HepG2 (cell line): ENCODE results near the gene PRIM2. TPM values are rescaled to one million over a fixed set of nuclear protein-coding genes. Genes with fewer than 3 reads are reported as not detected.
A peak's percentile ranks its signal among the peaks of the same experiment; 100 is the strongest.

Source experiments
- FOXO1 ChIP-seq: sonication (generic); formaldehyde crosslinking; IDR thresholded peaks from 2 replicates; pipeline ENCODE4 v1.4.0; 2020; ENCODE audit warnings: missing genetic modification reagents
- IRX3 ChIP-seq: sonication (generic); formaldehyde crosslinking; IDR thresholded peaks from 2 replicates; pipeline ENCODE4 v1.8.1; 2023; ENCODE audit warnings: mild to moderate bottlenecking, low read depth, missing genetic modification reagents, borderline replicate concordance
- NFIC ChIP-seq: IDR thresholded peaks from 2 replicates; pipeline ENCODE4 v1.6.1; 2012; ENCODE audit warnings: mild to moderate bottlenecking, low read length, inconsistent platforms
- PAX8 ChIP-seq: sonication (generic); formaldehyde crosslinking; IDR thresholded peaks from 2 replicates; pipeline ENCODE4 v1.8.0; 2022; ENCODE audit warnings: mild to moderate bottlenecking, missing genetic modification reagents, borderline replicate concordance
- RFX5 ChIP-seq: IDR thresholded peaks from 2 replicates; pipeline ENCODE4 v1.6.1; 2011; ENCODE audit warnings: low read depth, low read length, improper control_type of control experiment
- SKI ChIP-seq: fragments of 450-650 bp; IDR thresholded peaks from one replicate; pipeline ENCODE4 v1.6.1; 2018; ENCODE audit warnings: mild to moderate bottlenecking; ENCODE audit not compliant: partially characterized antibody
- THAP11 ChIP-seq: IDR thresholded peaks from 2 replicates; pipeline ENCODE4 v1.6.1; 2016; ENCODE audit warnings: missing biosample characterization, missing genetic modification reagents
- ZBTB20 ChIP-seq: sonication (generic); formaldehyde crosslinking; IDR thresholded peaks from 2 replicates; pipeline ENCODE4 v1.8.1; 2023; ENCODE audit warnings: missing genetic modification reagents, low read depth, mild to moderate bottlenecking, borderline replicate concordance
- ZNF124 ChIP-seq: sonication (generic); formaldehyde crosslinking; IDR thresholded peaks from 2 replicates; pipeline ENCODE4 v1.4.0; 2020; ENCODE audit warnings: missing genetic modification reagents
- ZNF383 ChIP-seq: sonication (generic); formaldehyde crosslinking; IDR thresholded peaks from 2 replicates; pipeline ENCODE4 v1.4.0; 2020; ENCODE audit warnings: missing genetic modification reagents, mild to moderate bottlenecking, borderline replicate concordance
- ZNF614 ChIP-seq: IDR thresholded peaks from 2 replicates; pipeline ENCODE4 v1.6.1; 2018; ENCODE audit warnings: missing biosample characterization, missing genetic modification reagents, inconsistent platforms, borderline replicate concordance
- ZNF777 ChIP-seq: sonication (generic); formaldehyde crosslinking; IDR thresholded peaks from 2 replicates; pipeline ENCODE4 v1.4.0; 2020; ENCODE audit warnings: missing genetic modification reagents
- polyA plus RNA-seq, 8 experiments: library from polyadenylated mRNA; depleted of rRNA in 3 of 8; stranded (reverse) in 7 of 8; unstranded in 1 of 8; fragments of >200 nt; fragmentation: Illumina TruSeq in 4 of 8; extraction: Trizol in 4 of 8; gene quantifications; 2 replicates each; pipeline versions ENCODE4 v1.2.1 to v1.2.3, GENCODE V29; 2011 to 2016; ENCODE audit warnings: low read depth in 4 of 8, missing spikeins in 1 of 8, mixed read lengths in 1 of 8; ENCODE audit not compliant: insufficient read depth in 1 of 8
- total RNA-seq, 5 experiments: library from RNA; depleted of rRNA; stranded (reverse); fragments of >200 nt; fragmentation: Illumina TruSeq; extraction: Trizol; gene quantifications; 2 replicates each; pipeline ENCODE4 v1.2.3, GENCODE V29; 2016; ENCODE audit warnings: low read depth in 1 of 5
- TF ChIP-seq, protein P1 (sequence below): IDR thresholded peaks from 2 replicates; pipeline ENCODE4 v1.6.1; 2016; ENCODE audit warnings: low read depth
- TF ChIP-seq, protein P2 (sequence below): sonication (generic); formaldehyde crosslinking; IDR thresholded peaks from 2 replicates; pipeline ENCODE4 v1.4.0; 2020; ENCODE audit warnings: missing genetic modification reagents
- TF ChIP-seq, protein P3 (sequence below): sonication (generic); formaldehyde crosslinking; IDR thresholded peaks from 2 replicates; pipeline ENCODE4 v1.9.0; 2022; ENCODE audit warnings: low read depth, missing genetic modification reagents
- TF ChIP-seq, protein P4 (sequence below), 2 experiments: sonication (generic) in 1 of 2; formaldehyde crosslinking in 1 of 2; IDR thresholded peaks; 2 replicates each; pipeline versions ENCODE4 v1.4.0 to v1.6.1; 2016 to 2020; ENCODE audit warnings: borderline replicate concordance in 1 of 2, low read depth in 1 of 2, mild to moderate bottlenecking in 1 of 2, missing genetic modification reagents in 1 of 2

PRIM2 gene
- total and polyA plus RNA-seq, 2 of the 13 experiments (the other 11 are each of a cell fraction or from before 2014, with no cell fraction given) = 8.0 to 52.7 TPM

DNA sequence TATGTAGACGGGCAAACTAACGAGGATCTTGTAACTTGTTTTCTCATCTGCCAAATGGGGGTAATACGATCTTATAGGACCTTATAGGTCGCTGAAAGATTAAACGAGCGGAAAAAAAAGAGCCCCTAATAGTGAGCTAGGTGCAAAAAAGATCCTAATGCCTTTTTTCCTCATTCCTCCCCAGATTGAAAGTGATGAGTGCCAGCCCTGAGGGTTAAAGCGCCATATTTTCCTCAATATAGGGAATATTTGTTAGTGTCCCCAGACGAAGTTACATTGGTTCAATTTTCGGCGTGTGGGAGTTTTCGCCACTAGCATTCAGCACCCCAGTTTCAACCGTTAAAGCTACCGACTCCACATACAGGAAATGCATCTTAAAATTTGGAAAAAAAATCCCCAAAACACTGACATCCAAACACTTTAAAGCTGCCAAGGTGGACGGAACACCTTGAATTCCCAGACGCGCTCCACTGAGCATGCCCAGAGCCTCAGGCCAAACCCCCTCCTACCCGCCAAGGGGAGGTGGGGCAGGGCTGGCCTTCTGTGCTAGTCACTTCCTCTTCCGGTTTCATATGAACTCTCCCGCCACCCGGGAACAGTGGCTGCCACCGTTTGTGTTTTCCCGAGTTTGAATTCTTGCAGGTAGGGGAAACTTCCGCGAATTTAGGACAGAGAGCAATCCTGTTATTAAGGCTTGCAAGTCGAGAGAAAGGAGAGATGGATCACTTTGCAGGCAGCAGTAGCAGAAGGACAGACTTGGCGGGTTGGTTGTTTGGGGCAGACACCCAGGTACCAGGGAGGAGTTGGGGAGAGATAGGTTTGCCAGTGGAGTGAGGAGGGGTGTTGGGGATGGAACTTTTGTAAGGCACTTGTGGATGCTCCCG, at the start of gene PRIM2 (continued):
- TF ChIP-seq ZNF777 (CRISPR knock-in tag) (peak; percentile 52; the same call in 1 of the 2 replicates), ZNF383 (CRISPR knock-in tag) (peak; percentile 77; the same call in 1 of the 2 replicates), PAX8 (CRISPR knock-in tag) (0 out of 2 replicates have a peak, but pooled peaks have one; percentile 16), ZNF614 (CRISPR knock-in tag) (no peak), SKI (no peak), NFIC (no peak; the same call in 1 of the 2 replicates), ZNF124 (CRISPR knock-in tag) (peak; percentile 70; the same call in 1 of the 2 replicates), THAP11 (CRISPR knock-in tag) (peak; percentile 89), RFX5 (no peak), FOXO1 (CRISPR knock-in tag) (no peak), IRX3 (CRISPR knock-in tag) (0 out of 2 replicates have a peak, but pooled peaks have one; percentile 15), ZBTB20 (CRISPR knock-in tag) (peak; percentile 45; the same call in 1 of the 2 replicates)
- TF ChIP-seq, protein P1, sequence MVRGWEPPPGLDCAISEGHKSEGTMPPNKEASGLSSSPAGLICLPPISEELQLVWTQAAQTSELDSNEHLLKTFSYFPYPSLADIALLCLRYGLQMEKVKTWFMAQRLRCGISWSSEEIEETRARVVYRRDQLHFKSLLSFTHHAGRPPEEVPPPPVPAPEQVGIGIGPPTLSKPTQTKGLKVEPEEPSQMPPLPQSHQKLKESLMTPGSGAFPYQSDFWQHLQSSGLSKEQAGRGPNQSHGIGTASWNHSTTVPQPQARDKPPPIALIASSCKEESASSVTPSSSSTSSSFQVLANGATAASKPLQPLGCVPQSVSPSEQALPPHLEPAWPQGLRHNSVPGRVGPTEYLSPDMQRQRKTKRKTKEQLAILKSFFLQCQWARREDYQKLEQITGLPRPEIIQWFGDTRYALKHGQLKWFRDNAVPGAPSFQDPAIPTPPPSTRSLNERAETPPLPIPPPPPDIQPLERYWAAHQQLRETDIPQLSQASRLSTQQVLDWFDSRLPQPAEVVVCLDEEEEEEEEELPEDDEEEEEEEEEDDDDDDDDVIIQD (CRISPR knock-in tag) = peak; percentile 41; the same call in 1 of the 2 replicates
- TF ChIP-seq, protein P2, sequence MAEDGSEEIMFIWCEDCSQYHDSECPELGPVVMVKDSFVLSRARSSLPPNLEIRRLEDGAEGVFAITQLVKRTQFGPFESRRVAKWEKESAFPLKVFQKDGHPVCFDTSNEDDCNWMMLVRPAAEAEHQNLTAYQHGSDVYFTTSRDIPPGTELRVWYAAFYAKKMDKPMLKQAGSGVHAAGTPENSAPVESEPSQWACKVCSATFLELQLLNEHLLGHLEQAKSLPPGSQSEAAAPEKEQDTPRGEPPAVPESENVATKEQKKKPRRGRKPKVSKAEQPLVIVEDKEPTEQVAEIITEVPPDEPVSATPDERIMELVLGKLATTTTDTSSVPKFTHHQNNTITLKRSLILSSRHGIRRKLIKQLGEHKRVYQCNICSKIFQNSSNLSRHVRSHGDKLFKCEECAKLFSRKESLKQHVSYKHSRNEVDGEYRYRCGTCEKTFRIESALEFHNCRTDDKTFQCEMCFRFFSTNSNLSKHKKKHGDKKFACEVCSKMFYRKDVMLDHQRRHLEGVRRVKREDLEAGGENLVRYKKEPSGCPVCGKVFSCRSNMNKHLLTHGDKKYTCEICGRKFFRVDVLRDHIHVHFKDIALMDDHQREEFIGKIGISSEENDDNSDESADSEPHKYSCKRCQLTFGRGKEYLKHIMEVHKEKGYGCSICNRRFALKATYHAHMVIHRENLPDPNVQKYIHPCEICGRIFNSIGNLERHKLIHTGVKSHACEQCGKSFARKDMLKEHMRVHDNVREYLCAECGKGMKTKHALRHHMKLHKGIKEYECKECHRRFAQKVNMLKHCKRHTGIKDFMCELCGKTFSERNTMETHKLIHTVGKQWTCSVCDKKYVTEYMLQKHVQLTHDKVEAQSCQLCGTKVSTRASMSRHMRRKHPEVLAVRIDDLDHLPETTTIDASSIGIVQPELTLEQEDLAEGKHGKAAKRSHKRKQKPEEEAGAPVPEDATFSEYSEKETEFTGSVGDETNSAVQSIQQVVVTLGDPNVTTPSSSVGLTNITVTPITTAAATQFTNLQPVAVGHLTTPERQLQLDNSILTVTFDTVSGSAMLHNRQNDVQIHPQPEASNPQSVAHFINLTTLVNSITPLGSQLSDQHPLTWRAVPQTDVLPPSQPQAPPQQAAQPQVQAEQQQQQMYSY = no peak
- TF ChIP-seq, protein P3, sequence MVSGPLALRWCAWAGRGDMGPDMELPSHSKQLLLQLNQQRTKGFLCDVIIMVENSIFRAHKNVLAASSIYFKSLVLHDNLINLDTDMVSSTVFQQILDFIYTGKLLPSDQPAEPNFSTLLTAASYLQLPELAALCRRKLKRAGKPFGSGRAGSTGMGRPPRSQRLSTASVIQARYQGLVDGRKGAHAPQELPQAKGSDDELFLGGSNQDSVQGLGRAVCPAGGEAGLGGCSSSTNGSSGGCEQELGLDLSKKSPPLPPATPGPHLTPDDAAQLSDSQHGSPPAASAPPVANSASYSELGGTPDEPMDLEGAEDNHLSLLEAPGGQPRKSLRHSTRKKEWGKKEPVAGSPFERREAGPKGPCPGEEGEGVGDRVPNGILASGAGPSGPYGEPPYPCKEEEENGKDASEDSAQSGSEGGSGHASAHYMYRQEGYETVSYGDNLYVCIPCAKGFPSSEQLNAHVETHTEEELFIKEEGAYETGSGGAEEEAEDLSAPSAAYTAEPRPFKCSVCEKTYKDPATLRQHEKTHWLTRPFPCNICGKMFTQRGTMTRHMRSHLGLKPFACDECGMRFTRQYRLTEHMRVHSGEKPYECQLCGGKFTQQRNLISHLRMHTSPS (CRISPR knock-in tag) = no peak
- TF ChIP-seq, protein P4, sequence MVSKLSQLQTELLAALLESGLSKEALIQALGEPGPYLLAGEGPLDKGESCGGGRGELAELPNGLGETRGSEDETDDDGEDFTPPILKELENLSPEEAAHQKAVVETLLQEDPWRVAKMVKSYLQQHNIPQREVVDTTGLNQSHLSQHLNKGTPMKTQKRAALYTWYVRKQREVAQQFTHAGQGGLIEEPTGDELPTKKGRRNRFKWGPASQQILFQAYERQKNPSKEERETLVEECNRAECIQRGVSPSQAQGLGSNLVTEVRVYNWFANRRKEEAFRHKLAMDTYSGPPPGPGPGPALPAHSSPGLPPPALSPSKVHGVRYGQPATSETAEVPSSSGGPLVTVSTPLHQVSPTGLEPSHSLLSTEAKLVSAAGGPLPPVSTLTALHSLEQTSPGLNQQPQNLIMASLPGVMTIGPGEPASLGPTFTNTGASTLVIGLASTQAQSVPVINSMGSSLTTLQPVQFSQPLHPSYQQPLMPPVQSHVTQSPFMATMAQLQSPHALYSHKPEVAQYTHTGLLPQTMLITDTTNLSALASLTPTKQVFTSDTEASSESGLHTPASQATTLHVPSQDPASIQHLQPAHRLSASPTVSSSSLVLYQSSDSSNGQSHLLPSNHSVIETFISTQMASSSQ (IDR thresholded peaks at IDR 0.05; ENCODE audit: low read depth) = peak; percentile 31; the same call in 1 of the 2 replicates
- TF ChIP-seq, protein P4 (CRISPR knock-in tag; IDR thresholded peaks at IDR 0.05; ENCODE audit: borderline replicate concordance) = peak; percentile 44; the same call in 1 of the 2 replicates
